Hepatocyte (in vitro differentiated cells): Measurements from ENCODE around the gene PPM1K.

Source experiments
- CTCF ChIP-seq: fragments of 200-600 bp; sonication (generic); IDR thresholded peaks from 2 replicates; pipeline ENCODE4 v1.5.1; 2016; ENCODE audit warnings: antibody characterized with exemption, mild to moderate bottlenecking; ENCODE audit not compliant: poor library complexity
- EZH2 ChIP-seq: fragments of 200-600 bp; sonication (generic); IDR thresholded peaks from 2 replicates; pipeline ENCODE4 v1.6.1; 2016; ENCODE audit warnings: antibody characterized with exemption, mild to moderate bottlenecking, borderline replicate concordance

- TF ChIP-seq CTCF: no peak
- TF ChIP-seq EZH2: no peak
Observed at GRCh38 chr4:88333741-88334405, 49.5 kb upstream of the PPM1K start.
